ENCODE data around the gene ADAMTSL2. TPM values are rescaled to one million over a fixed set of nuclear protein-coding genes. Genes with fewer than 3 reads are reported as not detected.
A peak's percentile ranks its signal among the peaks of the same experiment; 100 is the strongest.

The ADAMTSL2 gene
- polyA plus RNA-seq, 1 of the 3 experiments (the other 2 are of a cell fraction): 0.21 TPM

DNA sequence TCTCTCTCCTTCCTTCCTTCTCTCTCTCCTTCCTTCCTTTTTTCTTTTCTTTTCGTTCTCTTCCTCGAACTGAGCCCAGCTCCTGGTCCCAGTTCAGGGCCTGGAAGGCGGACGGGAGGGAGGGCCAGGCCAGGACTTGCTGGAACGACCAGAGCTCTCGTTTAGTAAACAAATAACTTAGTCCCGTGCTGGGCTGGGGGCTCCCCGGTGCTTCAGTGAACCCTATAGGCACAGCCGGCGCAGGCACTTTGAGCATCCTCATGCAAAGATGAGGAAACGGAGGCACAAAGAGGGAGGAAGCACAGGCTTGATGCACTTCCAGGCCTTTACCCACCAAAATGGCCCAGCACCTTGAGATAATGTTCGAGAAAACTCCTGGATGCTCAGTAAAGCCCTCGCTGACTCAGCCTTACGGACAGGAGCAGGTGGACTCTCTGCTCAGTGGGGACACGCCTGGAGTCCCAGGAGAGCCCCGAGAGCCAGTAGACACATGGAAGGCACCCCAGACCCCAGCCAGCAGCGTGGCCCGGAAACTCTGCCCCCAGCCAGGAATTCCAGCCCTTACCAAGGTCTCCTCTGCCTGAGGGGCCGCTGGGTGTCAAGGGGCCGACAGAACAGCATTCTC, 55.8 kb downstream of the ADAMTSL2 start:
- no peaks in the 10 kb centered on the region for H3F3A ChIP-seq (replicated peaks; ENCODE audit: insufficient read depth)
- no peaks in the 10 kb centered on the region for H3K9me3 ChIP-seq
- H3K27ac ChIP-seq (ENCODE audit: low read depth in 2 of 2, low read length in 1 of 2): peak overlapping the region in 1 of 2 experiments; percentile 72; a peak in 2 of 4 replicates
- ChIA-PET POLR2A (interaction anchor here (1.0 to 1.2 kb wide), 2 partner anchors 11 to 72 kb away, joined by 3 read pairs; no protein-coding TSS in a partner anchor), CTCF (interaction anchor here (0.8 to 9.1 kb wide), 6 partner anchors 15 to 110 kb away, joined by 3 to 102 read pairs (median 4); partner anchors contain the start of genes ADAMTSL2 and FAM163B)
- no peaks in the 10 kb centered on the region for H3K79me2 ChIP-seq (ENCODE audit: insufficient read depth)
- no peaks in the 10 kb centered on the region for H3K9me2 ChIP-seq
- no peaks in the 10 kb centered on the region for H3K36me3 ChIP-seq (replicated peaks in 1 of 2; ENCODE audit: control insufficient read depth in 1 of 2, insufficient read depth in 2 of 2, low read length in 1 of 2)
- TF ChIP-seq MXI1 (IDR thresholded peaks at IDR 0.05; ENCODE audit: low read depth, low read length) (no peak), MEF2A (IDR thresholded peaks at IDR 0.05; ENCODE audit: borderline replicate concordance, low read depth) (no peak), RAD21 (IDR thresholded peaks at IDR 0.05; ENCODE audit: low read length) (no peak), GABPA (IDR thresholded peaks at IDR 0.05; ENCODE audit: low read depth) (no peak), TEAD4 (IDR thresholded peaks at IDR 0.05; ENCODE audit: borderline replicate concordance, insufficient read depth) (no peak), SIN3A (IDR thresholded peaks at IDR 0.05; ENCODE audit: borderline replicate concordance, low read depth, low read length) (no peak), GATA2 (CRISPR knock-in tag; IDR thresholded peaks at IDR 0.05) (no peak), ELF1 (IDR thresholded peaks at IDR 0.05) (no peak), FOSL2 (IDR thresholded peaks at IDR 0.05; ENCODE audit: borderline replicate concordance, low read depth) (no peak), SMC3 (IDR thresholded peaks at IDR 0.05; ENCODE audit: low read depth, low read length) (no peak), NRF1 (IDR thresholded peaks at IDR 0.05; ENCODE audit: low read depth, low read length) (no peak)
- TF ChIP-seq, protein P1, sequence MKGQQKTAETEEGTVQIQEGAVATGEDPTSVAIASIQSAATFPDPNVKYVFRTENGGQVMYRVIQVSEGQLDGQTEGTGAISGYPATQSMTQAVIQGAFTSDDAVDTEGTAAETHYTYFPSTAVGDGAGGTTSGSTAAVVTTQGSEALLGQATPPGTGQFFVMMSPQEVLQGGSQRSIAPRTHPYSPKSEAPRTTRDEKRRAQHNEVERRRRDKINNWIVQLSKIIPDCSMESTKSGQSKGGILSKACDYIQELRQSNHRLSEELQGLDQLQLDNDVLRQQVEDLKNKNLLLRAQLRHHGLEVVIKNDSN (IDR thresholded peaks at IDR 0.05; ENCODE audit: borderline replicate concordance, low read depth): no peak
- TF ChIP-seq, protein P2, sequence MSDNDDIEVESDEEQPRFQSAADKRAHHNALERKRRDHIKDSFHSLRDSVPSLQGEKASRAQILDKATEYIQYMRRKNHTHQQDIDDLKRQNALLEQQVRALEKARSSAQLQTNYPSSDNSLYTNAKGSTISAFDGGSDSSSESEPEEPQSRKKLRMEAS (IDR thresholded peaks at IDR 0.05; ENCODE audit: low read depth): no peak
- H3K4me1 ChIP-seq (ENCODE audit: control insufficient read depth in 1 of 2, insufficient read depth in 2 of 2, low read depth in 1 of 2, low read length in 1 of 2): peaks cover 0 to 62% of the 10 kb centered on the region in 2 experiments; a peak in 3 of 4 replicates
- no peak overlapping the region for H2AFZ ChIP-seq (ENCODE audit: low read depth)
- H4K20me1 ChIP-seq (ENCODE audit: insufficient read depth): no peaks in the 10 kb centered on the region
- no peak overlapping the region for H3K9ac ChIP-seq
- WGBS (ENCODE audit: low lambda C conversion rate): 61% methylated on average over 13 of the region's 20 CpGs
- H3K4me3 ChIP-seq (ENCODE audit: low read depth in 2 of 2, low read length in 1 of 2): no peak overlapping the region
- peaks cover 17% of the 10 kb centered on the region for H3K27me3 ChIP-seq (ENCODE audit: insufficient read depth)
- H3K4me2 ChIP-seq: no peak overlapping the region
- DNase-seq: no peak

DNA sequence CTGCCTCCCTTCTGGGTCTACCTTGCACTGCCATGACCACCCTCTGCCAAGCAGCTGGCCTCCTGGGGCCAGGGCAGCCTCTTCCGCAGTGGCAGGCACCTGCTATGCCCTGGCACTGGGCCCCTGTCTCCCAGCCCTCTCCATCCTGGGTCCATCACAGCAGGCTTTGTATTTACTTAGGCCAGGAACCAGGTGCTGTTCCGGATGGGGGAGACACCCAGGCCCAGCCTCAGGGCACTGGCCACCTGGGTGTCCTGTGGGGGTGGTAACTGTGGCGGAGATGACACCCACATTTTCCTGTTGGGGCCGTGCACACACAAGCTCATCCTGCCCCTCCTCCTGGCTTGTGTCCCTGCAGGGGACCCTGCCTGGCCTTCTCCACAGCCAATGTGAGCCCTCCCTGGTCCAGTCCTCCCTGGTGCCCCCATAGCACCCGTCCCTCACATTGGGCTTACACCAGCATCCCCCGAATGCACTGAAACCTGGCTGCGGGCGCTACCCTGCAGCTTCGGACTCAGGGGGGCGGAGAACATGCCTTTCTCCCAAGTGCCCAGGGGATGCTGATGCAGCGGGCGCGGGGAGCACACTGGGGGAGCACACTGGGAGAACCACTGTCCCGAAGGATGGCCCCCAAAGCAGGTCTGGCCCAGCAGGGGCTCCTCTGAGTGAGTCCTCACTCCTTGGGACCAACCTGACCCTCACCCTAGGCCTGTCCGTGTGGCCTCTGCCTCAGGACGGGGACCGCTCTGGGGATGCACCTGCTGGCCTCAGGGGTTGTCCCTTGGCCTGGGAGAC, 56.8 kb downstream of the ADAMTSL2 start:
- Histone ChIP-seq H3K9ac (no peak overlapping the region), H3K4me2 (no peak overlapping the region), H3F3A (replicated peaks; ENCODE audit: insufficient read depth) (no peaks in the 10 kb centered on the region), H3K27ac (ENCODE audit: low read depth in 2 of 2, low read length in 1 of 2) (peak overlapping the region in 1 of 2 experiments; percentile 72; a peak in 2 of 4 replicates), H4K20me1 (ENCODE audit: insufficient read depth) (no peaks in the 10 kb centered on the region), H3K36me3 (replicated peaks in 1 of 2; ENCODE audit: control insufficient read depth in 1 of 2, insufficient read depth in 2 of 2, low read length in 1 of 2) (no peaks in the 10 kb centered on the region), H3K9me2 (no peaks in the 10 kb centered on the region), H2AFZ (ENCODE audit: low read depth) (no peak overlapping the region), H3K27me3 (ENCODE audit: insufficient read depth) (peaks cover 8% of the 10 kb centered on the region), H3K9me3 (no peaks in the 10 kb centered on the region), H3K4me3 (ENCODE audit: low read depth in 2 of 2, low read length in 1 of 2) (no peak overlapping the region), H3K79me2 (ENCODE audit: insufficient read depth) (no peaks in the 10 kb centered on the region), H3K4me1 (ENCODE audit: control insufficient read depth in 1 of 2, insufficient read depth in 2 of 2, low read depth in 1 of 2, low read length in 1 of 2) (peaks cover 0 to 54% of the 10 kb centered on the region in 2 experiments; a peak in 2 of 4 replicates)
- CTCF ChIA-PET: interaction anchor here (0.9 to 9.1 kb wide), 4 partner anchors 14 to 58 kb away, joined by 3 to 102 read pairs (median 5); partner anchors contain the start of genes ADAMTSL2 and FAM163B
- 76% methylated on average over 5 of the region's 17 CpGs for WGBS (ENCODE audit: low lambda C conversion rate)
- POLR2A ChIA-PET: interaction anchor here (1.0 to 1.8 kb wide), 3 partner anchors 45 to 71 kb away, joined by 3 to 4 read pairs (median 3); partner anchors contain the start of gene DBH
- no peak for DNase-seq
- TF ChIP-seq EZH2phosphoT487 (IDR thresholded peaks at IDR 0.05; ENCODE audit: borderline replicate concordance, low read depth): no peak
- TF ChIP-seq GATA2 (CRISPR knock-in tag; IDR thresholded peaks at IDR 0.05): no peak
- no peak for TF ChIP-seq RCOR1 (IDR thresholded peaks at IDR 0.05; ENCODE audit: low read length)
- no peak for TF ChIP-seq ELF1 (IDR thresholded peaks at IDR 0.05)
- no peak for TF ChIP-seq TCF12 (IDR thresholded peaks at IDR 0.05)
- TF ChIP-seq TEAD4 (IDR thresholded peaks at IDR 0.05; ENCODE audit: borderline replicate concordance, insufficient read depth): no peak
- TF ChIP-seq, protein P3, sequence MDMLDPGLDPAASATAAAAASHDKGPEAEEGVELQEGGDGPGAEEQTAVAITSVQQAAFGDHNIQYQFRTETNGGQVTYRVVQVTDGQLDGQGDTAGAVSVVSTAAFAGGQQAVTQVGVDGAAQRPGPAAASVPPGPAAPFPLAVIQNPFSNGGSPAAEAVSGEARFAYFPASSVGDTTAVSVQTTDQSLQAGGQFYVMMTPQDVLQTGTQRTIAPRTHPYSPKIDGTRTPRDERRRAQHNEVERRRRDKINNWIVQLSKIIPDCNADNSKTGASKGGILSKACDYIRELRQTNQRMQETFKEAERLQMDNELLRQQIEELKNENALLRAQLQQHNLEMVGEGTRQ (IDR thresholded peaks at IDR 0.05; ENCODE audit: borderline replicate concordance, low read depth, low read length): no peak
- no peak for TF ChIP-seq SIN3A (IDR thresholded peaks at IDR 0.05; ENCODE audit: borderline replicate concordance, low read depth, low read length)
- TF ChIP-seq, protein P4, sequence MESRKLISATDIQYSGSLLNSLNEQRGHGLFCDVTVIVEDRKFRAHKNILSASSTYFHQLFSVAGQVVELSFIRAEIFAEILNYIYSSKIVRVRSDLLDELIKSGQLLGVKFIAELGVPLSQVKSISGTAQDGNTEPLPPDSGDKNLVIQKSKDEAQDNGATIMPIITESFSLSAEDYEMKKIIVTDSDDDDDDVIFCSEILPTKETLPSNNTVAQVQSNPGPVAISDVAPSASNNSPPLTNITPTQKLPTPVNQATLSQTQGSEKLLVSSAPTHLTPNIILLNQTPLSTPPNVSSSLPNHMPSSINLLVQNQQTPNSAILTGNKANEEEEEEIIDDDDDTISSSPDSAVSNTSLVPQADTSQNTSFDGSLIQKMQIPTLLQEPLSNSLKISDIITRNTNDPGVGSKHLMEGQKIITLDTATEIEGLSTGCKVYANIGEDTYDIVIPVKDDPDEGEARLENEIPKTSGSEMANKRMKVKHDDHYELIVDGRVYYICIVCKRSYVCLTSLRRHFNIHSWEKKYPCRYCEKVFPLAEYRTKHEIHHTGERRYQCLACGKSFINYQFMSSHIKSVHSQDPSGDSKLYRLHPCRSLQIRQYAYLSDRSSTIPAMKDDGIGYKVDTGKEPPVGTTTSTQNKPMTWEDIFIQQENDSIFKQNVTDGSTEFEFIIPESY (IDR thresholded peaks at IDR 0.05; ENCODE audit: borderline replicate concordance, low read depth): no peak
- TF ChIP-seq TAF1 (IDR thresholded peaks at IDR 0.05; ENCODE audit: borderline replicate concordance, low read depth, low read length): no peak

Measured in SK-N-SH (cell line).